ENCODE data around the gene MVB12B. TPM values are rescaled to one million over a fixed set of nuclear protein-coding genes. Genes with fewer than 3 reads are reported as not detected.

MVB12B gene
- total RNA-seq, 6 experiments from 2014 or later, result 7.2 to 16.2 (median 9.1) TPM

DNA sequence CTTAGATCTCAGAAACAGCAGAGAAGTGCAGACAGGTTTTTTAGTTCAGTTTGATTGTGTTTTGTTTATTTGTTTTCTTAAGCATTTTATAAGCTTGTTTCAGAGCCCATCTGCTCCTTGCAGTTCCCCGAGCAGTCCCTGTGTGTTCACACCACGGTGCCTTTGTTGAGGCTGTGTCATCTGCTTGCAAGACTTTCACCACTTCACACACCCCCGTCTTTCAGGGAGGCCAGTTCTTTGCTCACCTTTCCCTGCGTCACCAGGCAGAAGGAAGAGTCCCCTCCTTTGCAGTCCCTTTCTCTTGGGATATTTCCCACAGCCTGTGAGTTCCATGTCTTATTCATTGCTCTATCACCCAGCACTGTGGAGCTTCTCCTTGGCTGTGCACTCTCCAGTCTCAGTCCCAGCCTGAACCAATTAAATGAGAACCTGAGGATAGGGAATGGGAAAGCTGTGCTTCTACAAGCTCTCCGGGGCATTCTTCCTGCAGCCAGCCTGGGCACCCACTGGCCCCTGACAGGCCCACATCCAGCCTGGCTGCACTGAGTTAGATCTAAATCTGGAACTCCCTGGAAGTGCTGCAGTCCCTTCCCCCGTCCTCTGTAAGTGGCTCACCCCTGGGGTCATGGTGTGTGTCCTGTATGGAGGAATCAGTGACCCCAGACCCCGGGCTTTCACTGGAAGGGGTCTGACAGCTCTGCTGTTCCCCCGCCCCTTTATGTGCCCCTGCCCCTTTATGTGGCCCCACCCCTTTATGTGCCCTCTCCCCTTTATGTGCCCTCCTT, 5.5 kb downstream of the MVB12B start:
- Histone ChIP-seq H3K4me1 (peaks cover 0 to 26% (median 8%) of the 10 kb centered on the region in 4 donors), H3K9me3 (no peaks in the 10 kb centered on the region), H3K36me3 (no peaks in the 10 kb centered on the region), H3K4me3 (no peak overlapping the region), H3K27me3 (no peaks in the 10 kb centered on the region), H3K27ac (no peak overlapping the region)
- ATAC-seq, result no peak
- intact Hi-C loops (cut with DNase I), result no loop called here
- 75% methylated on average over 5 of the region's 8 CpGs for WGBS (ENCODE audit: insufficient coverage, low coverage, low lambda C conversion rate, missing lambda C conversion rate)
- DNase-seq, result no peak
- no peak for TF ChIP-seq POLR2A (IDR thresholded peaks at IDR 0.05)
- TF ChIP-seq, protein P1, sequence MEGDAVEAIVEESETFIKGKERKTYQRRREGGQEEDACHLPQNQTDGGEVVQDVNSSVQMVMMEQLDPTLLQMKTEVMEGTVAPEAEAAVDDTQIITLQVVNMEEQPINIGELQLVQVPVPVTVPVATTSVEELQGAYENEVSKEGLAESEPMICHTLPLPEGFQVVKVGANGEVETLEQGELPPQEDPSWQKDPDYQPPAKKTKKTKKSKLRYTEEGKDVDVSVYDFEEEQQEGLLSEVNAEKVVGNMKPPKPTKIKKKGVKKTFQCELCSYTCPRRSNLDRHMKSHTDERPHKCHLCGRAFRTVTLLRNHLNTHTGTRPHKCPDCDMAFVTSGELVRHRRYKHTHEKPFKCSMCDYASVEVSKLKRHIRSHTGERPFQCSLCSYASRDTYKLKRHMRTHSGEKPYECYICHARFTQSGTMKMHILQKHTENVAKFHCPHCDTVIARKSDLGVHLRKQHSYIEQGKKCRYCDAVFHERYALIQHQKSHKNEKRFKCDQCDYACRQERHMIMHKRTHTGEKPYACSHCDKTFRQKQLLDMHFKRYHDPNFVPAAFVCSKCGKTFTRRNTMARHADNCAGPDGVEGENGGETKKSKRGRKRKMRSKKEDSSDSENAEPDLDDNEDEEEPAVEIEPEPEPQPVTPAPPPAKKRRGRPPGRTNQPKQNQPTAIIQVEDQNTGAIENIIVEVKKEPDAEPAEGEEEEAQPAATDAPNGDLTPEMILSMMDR (IDR thresholded peaks at IDR 0.05), result no peak

DNA sequence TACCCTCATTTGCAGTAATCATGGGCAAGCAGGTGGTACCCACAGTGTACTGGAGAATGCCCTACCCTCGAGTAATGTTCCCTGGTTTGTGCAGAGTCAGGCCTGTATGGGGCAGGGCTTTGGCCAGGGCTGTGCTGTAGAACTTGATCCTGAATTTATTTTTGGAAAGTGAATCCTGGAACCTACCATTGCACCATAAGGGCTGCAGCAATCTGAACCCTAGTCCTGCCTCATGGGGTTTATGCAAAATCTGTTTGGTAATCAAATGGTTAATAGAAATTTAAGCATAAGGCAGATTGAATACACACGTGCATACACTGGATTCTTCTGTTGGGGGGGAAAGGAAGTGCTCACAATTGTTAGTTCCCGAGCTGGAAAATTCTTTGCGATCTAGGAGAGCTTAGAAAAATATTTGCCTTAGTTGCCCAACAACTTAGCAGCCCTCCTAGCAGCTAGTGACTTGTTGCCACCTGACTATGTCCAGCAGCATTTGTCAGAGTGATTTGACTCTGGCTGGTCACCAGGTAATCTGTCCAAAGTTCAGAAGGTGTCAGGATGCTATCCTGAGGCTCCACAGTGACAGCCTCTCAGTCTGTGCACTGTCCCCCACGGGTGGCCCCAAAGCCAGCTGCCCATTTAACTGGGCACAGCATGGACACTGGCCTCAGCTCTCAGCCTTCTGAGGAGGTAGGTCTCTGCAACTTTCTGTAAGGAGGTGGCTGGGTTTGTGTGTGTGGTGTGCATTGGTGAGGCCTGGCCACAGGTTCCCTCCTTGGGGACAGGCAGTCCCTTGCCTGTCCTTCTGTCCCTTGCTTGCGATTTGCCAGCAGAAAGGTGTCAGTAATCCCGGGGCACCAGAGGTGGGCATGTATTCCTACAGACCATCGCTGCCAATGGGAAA, 8.3 kb downstream of the MVB12B start:
- Histone ChIP-seq H3K27me3 (no peaks in the 10 kb centered on the region), H3K27ac (peak overlapping the region; percentile 72 to 86 (median 74)), H3K4me1 (peaks cover 0 to 35% (median 5%) of the 10 kb centered on the region in 4 donors), H3K36me3 (no peaks in the 10 kb centered on the region), H3K9me3 (no peaks in the 10 kb centered on the region), H3K4me3 (peak overlapping the region; percentile 12 to 51 (median 48))
- 23% methylated on average over 7 of the region's 8 CpGs for WGBS (ENCODE audit: insufficient coverage, low coverage, low lambda C conversion rate, missing lambda C conversion rate)
- ATAC-seq, result peak; percentile 86 to 93 (median 92)
- peak; percentile 38 to 86 (median 61) for DNase-seq
- intact Hi-C loops (cut with DNase I), result no loop called here
- TF ChIP-seq, protein P1 (IDR thresholded peaks at IDR 0.05), result no peak
- TF ChIP-seq POLR2A (IDR thresholded peaks at IDR 0.05), result peak; percentile 75

DNA sequence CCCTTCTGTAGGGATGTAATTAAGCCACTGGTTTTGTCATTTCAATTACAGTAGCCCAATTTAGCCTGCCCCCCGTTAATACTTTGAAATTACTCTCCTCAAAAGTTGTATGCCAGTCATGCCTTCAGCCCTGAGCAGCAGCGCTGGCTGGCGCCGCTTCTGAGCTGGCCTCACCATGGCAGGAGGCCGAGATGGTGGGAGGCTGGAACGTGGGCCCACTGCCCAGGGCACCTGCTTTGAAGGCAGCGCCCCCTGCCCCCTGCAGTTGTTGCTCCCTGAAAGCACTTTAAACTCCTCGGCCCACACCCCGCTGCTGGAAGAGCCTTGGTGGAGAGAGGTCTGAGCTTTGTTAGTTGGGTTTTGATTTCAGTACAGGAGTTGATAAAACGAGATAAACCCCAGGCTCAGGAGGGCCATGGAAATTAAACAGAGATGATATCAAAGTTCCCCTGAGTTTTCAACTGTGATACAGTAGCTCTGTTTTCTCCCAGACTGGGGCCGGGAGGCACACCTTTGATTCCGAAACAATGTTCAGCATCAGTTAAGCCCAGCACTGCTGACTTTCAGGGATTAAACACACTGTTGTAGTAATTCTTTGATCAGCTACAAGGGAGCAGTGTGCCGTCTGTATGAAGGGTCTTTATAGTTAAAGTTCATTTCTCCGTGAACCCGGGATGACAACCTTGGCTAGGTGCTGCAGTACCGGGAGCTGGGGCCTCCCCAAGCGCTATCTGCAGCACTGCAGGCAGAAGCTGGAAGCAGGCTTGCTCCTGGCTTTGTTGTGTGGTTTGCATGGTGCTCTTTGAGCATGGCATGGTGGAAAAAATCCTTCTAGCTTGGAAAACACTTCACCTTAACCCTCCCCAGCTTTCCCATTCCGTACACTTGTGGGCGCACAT, 9.5 kb downstream of the MVB12B start:
- peak; percentile 31 to 55 (median 47) for ATAC-seq
- no peak for TF ChIP-seq POLR2A (IDR thresholded peaks at IDR 0.05)
- TF ChIP-seq, protein P1 (IDR thresholded peaks at IDR 0.05), result peak in 1 of 4 donors; percentile 6
- DNase-seq, result peak in 2 of 3 donors; percentile 51 to 64

More for the DNA sequence above, 9.5 kb downstream of the MVB12B start:
- Histone ChIP-seq H3K4me1 (peaks cover 0 to 35% (median 5%) of the 10 kb centered on the region in 4 donors), H3K36me3 (peaks cover 0 to 8% (median 0%) of the 10 kb centered on the region in 4 donors), H3K9me3 (no peaks in the 10 kb centered on the region), H3K27ac (peak overlapping the region; percentile 72 to 86 (median 74)), H3K27me3 (no peaks in the 10 kb centered on the region), H3K4me3 (peak overlapping the region; percentile 15 to 51 (median 48))
- 68% methylated on average over 14 of the region's 19 CpGs for WGBS (ENCODE audit: insufficient coverage, low coverage, low lambda C conversion rate, missing lambda C conversion rate)
- intact Hi-C loops (cut with DNase I), result no loop called here
